ENCODE data around the gene PHLPP1. TPM values are rescaled to one million over a fixed set of nuclear protein-coding genes. Genes with fewer than 3 reads are reported as not detected.

PHLPP1 gene
- total and polyA plus RNA-seq, 2 of the 13 experiments (the other 11 are each of a cell fraction or from before 2014, with no cell fraction given): 9.8 to 18.5 TPM

GRCh38 chr18:62987859-62988258, 272.5 kb downstream of the PHLPP1 start:
- POLR2A ChIA-PET: no interaction called here
- FAIRE-seq: no peak
- H3K9me3 ChIP-seq (ENCODE audit: low read length): no peaks in the 10 kb centered on the region
- H3K27me3 ChIP-seq (ENCODE audit: control insufficient read depth in 1 of 2, insufficient read depth in 2 of 2, low read length in 2 of 2): peaks cover 0 to 8% of the 10 kb centered on the region in 2 experiments; a peak in 3 of 5 replicates
- ATAC-seq: peak; percentile 65
- no peaks in the 10 kb centered on the region for H4K20me1 ChIP-seq (ENCODE audit: insufficient read depth, low read length)
- peak overlapping the region; percentile 18 to 63 (median 38); a peak in 4 of 6 replicates for H3K4me3 ChIP-seq (replicated peaks in 1 of 3; ENCODE audit: insufficient read depth in 1 of 3, low read depth in 2 of 3, low read length in 3 of 3)
- in situ Hi-C loops (cut with HindIII; ENCODE audit: extremely low pct_ligation_motif_present, low pct_unique_long_range_greater_than_20kb) (loop anchor here (10.0 to 25.0 kb wide), 2 partner anchors 273 to 376 kb away; partner anchors contain the start of gene PHLPP1), intact Hi-C loops (cut with micrococcal nuclease; ENCODE audit: unreplicated experiment) (no loop called here)
- H3K4me1 ChIP-seq (ENCODE audit: insufficient read depth, low read length): peaks cover 19% of the 10 kb centered on the region
- no peaks in the 10 kb centered on the region for H3K36me3 ChIP-seq (replicated peaks in 1 of 2; ENCODE audit: control insufficient read depth in 1 of 2, insufficient read depth in 2 of 2, low read length in 2 of 2)
- no peak overlapping the region for H3K27ac ChIP-seq (ENCODE audit: extremely low read length, insufficient read depth, low read length)
- peak overlapping the region; percentile 24; the same call in 1 of the 2 replicates for H3K9ac ChIP-seq (ENCODE audit: insufficient read depth, low read depth, low read length)
- no TSS peak for BruUV-seq (replicated peaks)
- TF ChIP-seq ZNF687 (CRISPR knock-in tag; IDR thresholded peaks at IDR 0.05) (peak; percentile 80), MAX (IDR thresholded peaks at IDR 0.05) (peak; percentile 61; the same call in 1 of the 2 replicates), ELF1 (CRISPR knock-in tag; IDR thresholded peaks at IDR 0.05) (peak; percentile 52; the same call in 1 of the 2 replicates), ZFX (CRISPR knock-in tag; IDR thresholded peaks at IDR 0.05; ENCODE audit: low read depth) (peak; percentile 70), ZNF644 (CRISPR knock-in tag; IDR thresholded peaks at IDR 0.05; ENCODE audit: low read depth) (no peak), PHF8 (CRISPR knock-in tag; IDR thresholded peaks at IDR 0.05) (peak; percentile 32; the same call in 1 of the 2 replicates), ARNT2 (CRISPR knock-in tag; IDR thresholded peaks at IDR 0.05; ENCODE audit: low read depth) (0 out of 2 replicates have a peak, but pooled peaks have one; percentile 42), RERE (CRISPR knock-in tag; IDR thresholded peaks at IDR 0.05; ENCODE audit: low read depth) (no peak), ZFYVE20 (CRISPR knock-in tag; IDR thresholded peaks at IDR 0.05; ENCODE audit: borderline replicate concordance, low read depth) (0 out of 2 replicates have a peak, but pooled peaks have one; percentile 21), ZFY (CRISPR knock-in tag; IDR thresholded peaks at IDR 0.05) (peak; percentile 50)
- peak overlapping the region; percentile 19 for H2AFZ ChIP-seq (ENCODE audit: low read length)
- 12% methylated on average over 11 of the region's 11 CpGs for WGBS (ENCODE audit: low lambda C conversion rate)
- H3K79me2 ChIP-seq (ENCODE audit: insufficient read depth, low read length): no peaks in the 10 kb centered on the region
- CTCF ChIA-PET (ENCODE audit: low intra/inter-chr PET ratio, low total read pairs): no interaction called here
- peak overlapping the region; percentile 81 for H3K4me2 ChIP-seq (ENCODE audit: low read depth, low read length)
- DNase-seq (ENCODE audit: low spot score): no peak
